Thyroid gland (tissue), 4 donors: ENCODE results near the gene SYT1.

Experiments
- POLR2A ChIP-seq, 2 donors: fragments of 450-650 bp; IDR thresholded peaks; one replicate each; pipeline ENCODE4 v1.6.1; 2017; ENCODE audit warnings: antibody characterized with exemption in 2 of 2, mild to moderate bottlenecking in 2 of 2, moderate library complexity in 1 of 2
- TF ChIP-seq, protein P1 (sequence below), 6 experiments: fragments of 200-600 bp in 3 of 6; fragments of 450-650 bp in 3 of 6; sonication (generic) in 3 of 6; IDR thresholded peaks; one replicate each; pipeline ENCODE4 v1.5.1; 2016 to 2019; ENCODE audit warnings: antibody characterized with exemption in 6 of 6, mild to moderate bottlenecking in 2 of 6, inconsistent platforms in 1 of 6, moderate library complexity in 1 of 6

DNA sequence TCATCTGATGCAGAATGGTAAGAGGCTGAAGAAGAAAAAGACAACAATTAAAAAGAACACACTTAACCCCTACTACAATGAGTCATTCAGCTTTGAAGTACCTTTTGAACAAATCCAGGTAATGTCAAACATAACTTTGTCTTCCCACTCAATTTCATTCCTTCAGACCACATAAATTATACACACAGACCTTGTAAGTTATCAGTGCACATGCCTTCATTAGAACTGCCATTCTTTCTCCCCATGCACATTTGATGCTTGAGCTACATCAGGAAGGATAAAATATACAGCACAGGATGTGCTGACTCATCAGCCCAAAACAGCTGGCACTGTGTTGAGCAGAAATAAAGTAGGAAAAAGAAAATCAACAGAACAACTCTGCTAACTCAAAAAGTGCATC lies 579.5 kb downstream of the SYT1 start:
- TF ChIP-seq, protein P1, sequence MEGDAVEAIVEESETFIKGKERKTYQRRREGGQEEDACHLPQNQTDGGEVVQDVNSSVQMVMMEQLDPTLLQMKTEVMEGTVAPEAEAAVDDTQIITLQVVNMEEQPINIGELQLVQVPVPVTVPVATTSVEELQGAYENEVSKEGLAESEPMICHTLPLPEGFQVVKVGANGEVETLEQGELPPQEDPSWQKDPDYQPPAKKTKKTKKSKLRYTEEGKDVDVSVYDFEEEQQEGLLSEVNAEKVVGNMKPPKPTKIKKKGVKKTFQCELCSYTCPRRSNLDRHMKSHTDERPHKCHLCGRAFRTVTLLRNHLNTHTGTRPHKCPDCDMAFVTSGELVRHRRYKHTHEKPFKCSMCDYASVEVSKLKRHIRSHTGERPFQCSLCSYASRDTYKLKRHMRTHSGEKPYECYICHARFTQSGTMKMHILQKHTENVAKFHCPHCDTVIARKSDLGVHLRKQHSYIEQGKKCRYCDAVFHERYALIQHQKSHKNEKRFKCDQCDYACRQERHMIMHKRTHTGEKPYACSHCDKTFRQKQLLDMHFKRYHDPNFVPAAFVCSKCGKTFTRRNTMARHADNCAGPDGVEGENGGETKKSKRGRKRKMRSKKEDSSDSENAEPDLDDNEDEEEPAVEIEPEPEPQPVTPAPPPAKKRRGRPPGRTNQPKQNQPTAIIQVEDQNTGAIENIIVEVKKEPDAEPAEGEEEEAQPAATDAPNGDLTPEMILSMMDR (IDR thresholded peaks at IDR 0.05) = no peak
- no peak for TF ChIP-seq POLR2A (IDR thresholded peaks at IDR 0.05)
